Stomach smooth muscle (tissue), 2 donors: ENCODE data around the gene CARD11.

Experiments used
- H3K27ac ChIP-seq: one replicate; pipeline ENCODE4 v1.7.0; 2013; ENCODE audit warnings: mild to moderate bottlenecking, low read length, inconsistent platforms
- H3K27me3 ChIP-seq, 2 donors: one replicate each; pipeline ENCODE4 v1.7.0; 2013; ENCODE audit warnings: low read length in 2 of 2; ENCODE audit not compliant: insufficient read depth in 2 of 2, control insufficient read depth in 1 of 2
- H3K36me3 ChIP-seq, 2 donors: one replicate each; pipeline ENCODE4 v1.7.0; 2013; ENCODE audit warnings: low read length in 2 of 2; ENCODE audit not compliant: control insufficient read depth in 2 of 2, insufficient read depth in 2 of 2
- H3K4me1 ChIP-seq: one replicate; pipeline ENCODE4 v1.7.0; 2013; ENCODE audit warnings: low read length; ENCODE audit not compliant: control insufficient read depth, insufficient read depth
- H3K4me3 ChIP-seq, 2 donors: one replicate each; pipeline ENCODE4 v1.7.0; 2013; ENCODE audit warnings: low read length in 2 of 2
- H3K9ac ChIP-seq, 2 donors: one replicate each; pipeline ENCODE4 v1.7.0; 2013; ENCODE audit warnings: low read length in 2 of 2, mild to moderate bottlenecking in 1 of 2
- H3K9me3 ChIP-seq, 2 donors: one replicate each; pipeline ENCODE4 v1.7.0; 2013; ENCODE audit warnings: low read length in 2 of 2; ENCODE audit not compliant: control insufficient read depth in 2 of 2
- donor health status: healthy.
- donor health status: Pancreatic carcinoma.

The CARD11 gene

DNA sequence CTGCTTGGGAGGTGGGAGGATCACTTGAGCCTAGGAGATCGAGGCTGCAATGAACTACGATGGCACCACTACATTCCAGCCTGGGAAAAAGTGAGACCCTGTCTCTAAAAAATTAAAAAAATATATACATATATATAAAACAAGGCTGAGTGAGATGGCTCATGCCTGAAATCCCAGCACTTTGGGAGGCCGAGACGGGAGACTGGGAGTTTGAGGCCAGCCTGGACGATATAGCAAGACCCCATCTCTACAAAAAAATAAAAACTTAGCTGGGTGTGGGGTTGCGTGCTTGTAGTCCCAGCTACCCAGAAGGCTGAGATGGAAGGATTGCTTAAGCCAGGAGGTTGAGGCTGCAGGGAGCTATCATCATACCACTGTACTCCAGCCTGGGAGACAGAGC is 87.6 kb downstream of the CARD11 start:
- Histone ChIP-seq H3K4me3 (no peak overlapping the region), H3K27ac (no peak overlapping the region), H3K9ac (no peak overlapping the region), H3K4me1 (no peaks in the 10 kb centered on the region), H3K36me3 (no peaks in the 10 kb centered on the region), H3K9me3 (no peaks in the 10 kb centered on the region), H3K27me3 (no peaks in the 10 kb centered on the region)

DNA sequence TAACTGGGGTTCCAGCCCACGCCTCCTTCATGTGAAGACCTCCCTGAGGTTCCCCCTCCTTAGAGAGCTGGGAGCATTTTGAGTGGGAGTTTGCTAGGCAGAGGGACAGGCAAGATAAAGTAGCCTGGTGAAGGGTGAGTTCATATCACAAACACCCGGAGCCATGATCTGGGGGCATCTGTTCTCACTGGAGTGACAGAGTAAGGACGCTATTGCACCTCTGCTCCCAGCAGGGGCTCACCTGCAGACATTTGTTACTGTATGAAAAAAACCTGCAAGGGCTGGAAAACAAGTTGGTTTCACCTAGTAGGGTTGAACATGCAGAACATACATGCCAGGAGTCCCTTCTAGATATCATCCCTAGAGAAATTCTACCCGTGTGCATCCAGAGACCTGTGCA is 88.4 kb downstream of the CARD11 start:
- no peaks in the 10 kb centered on the region for H3K4me1 ChIP-seq
- H3K9ac ChIP-seq, result no peak overlapping the region
- H3K27ac ChIP-seq, result no peak overlapping the region

DNA sequence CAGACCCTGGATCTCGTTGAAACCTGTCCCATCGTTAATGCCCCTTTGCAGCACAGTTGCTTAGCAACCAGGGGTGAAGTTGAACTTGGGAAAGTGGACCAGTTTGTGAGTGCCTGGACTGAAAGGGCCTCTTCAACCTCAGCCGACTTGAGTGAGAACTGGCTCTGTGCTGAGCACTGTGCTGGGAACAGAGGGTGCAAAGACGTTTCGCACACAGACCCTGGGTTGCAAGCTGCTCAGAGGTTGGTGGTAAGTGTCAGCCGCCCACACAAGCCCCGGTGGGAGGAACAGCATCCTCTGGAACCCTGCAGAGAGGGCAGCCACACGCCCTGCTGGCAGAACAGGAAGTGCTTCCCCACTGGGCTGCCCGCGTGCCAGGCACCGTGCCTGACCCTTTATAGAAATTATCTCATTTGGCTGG is 89.2 kb downstream of the CARD11 start:
- no peaks in the 10 kb centered on the region for H3K27me3 ChIP-seq
- H3K9ac ChIP-seq, result no peak overlapping the region
- H3K27ac ChIP-seq, result no peak overlapping the region
- no peaks in the 10 kb centered on the region for H3K4me1 ChIP-seq
- no peaks in the 10 kb centered on the region for H3K36me3 ChIP-seq
- H3K4me3 ChIP-seq, result no peak overlapping the region
- H3K9me3 ChIP-seq, result no peaks in the 10 kb centered on the region

More for the DNA sequence above, 88.4 kb downstream of the CARD11 start:
- Histone ChIP-seq H3K4me3 (no peak overlapping the region), H3K27me3 (no peaks in the 10 kb centered on the region), H3K9me3 (no peaks in the 10 kb centered on the region), H3K36me3 (no peaks in the 10 kb centered on the region)

DNA sequence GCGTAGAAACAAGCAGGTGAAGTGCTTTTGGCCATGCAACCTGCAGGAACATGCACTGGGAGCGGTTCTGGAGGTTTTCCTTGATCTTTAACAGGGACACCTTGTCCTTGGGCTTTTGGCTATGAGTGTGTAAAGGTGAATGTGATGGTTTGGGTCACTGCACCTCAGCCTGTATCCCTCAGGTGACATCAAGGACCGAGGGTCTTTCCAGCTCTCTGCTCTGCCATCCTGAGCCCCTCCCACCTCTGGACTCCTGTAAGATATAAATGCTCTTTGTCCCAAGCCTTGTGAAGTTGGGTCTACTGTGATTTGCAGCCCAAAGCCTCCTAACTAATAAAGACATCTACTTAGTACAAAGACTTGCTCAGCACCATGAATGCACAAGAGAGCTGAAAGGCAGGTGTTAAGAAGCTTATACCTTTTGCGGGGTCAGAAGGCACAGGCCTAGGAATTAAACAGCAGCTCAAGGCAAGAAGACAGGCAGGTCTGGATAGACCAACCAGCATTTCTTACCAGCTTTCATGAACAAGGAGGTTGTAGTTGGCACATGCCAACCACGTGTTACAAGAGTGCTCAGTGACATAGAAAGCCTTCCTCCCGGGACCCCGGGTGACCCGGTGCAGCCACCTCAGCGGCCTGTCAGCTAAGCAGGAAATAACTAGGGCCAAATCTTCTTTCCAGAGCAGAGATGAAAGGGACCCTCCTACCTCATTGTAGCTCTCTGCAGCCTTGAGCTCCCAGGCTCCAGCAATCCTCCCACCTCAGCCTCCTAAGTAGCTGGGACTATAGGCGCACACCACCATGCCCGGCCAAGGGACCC is 89.9 kb downstream of the CARD11 start:
- Histone ChIP-seq H3K9ac (no peak overlapping the region), H3K27me3 (no peaks in the 10 kb centered on the region), H3K27ac (no peak overlapping the region), H3K4me3 (no peak overlapping the region), H3K36me3 (no peaks in the 10 kb centered on the region), H3K9me3 (no peaks in the 10 kb centered on the region), H3K4me1 (no peaks in the 10 kb centered on the region)

DNA sequence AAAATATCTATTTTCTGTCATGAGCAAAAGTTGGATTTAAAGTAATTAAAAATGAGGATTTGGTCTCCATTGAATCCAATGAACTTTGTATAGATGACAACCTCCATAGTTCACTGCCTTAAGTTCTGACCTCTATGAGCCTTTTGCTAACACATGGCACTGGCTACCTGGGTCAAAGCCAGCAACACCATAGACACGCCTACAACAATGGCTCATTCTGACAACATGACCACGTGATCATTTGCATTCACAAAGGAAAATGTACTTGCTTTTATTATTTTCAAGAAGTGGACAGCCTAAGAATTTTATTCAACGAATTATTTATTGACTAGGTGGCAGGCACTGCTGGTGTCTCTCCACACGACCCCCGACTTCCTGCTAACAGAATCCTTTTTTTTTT is 90.6 kb downstream of the CARD11 start:
- no peak overlapping the region for H3K27ac ChIP-seq
- H3K4me1 ChIP-seq, result no peaks in the 10 kb centered on the region
- no peaks in the 10 kb centered on the region for H3K9me3 ChIP-seq
- H3K9ac ChIP-seq, result no peak overlapping the region
- no peaks in the 10 kb centered on the region for H3K27me3 ChIP-seq
- no peak overlapping the region for H3K4me3 ChIP-seq
- H3K36me3 ChIP-seq, result no peaks in the 10 kb centered on the region

DNA sequence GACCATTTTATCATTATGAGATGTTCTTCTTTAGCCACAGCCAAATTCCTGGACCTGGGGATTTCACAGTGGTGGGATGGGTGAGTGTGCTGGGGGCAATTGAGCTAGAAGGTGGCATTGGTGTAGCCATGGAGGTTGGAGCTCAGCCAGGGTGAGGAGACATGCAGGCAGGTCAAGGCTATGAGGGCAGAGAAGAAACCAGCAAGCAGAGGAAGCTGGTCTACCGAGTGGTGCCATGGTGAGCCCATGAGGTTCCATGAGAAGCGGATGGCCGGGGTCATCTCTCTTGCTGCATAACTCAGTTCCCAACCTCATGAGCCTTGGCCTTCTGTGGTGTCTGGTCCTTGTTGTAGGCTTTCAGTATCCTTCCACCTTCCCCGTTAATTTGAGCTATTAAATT is 91.4 kb downstream of the CARD11 start:
- Histone ChIP-seq H3K4me3 (no peak overlapping the region), H3K9me3 (no peaks in the 10 kb centered on the region), H3K27ac (no peak overlapping the region), H3K4me1 (no peaks in the 10 kb centered on the region), H3K9ac (no peak overlapping the region), H3K36me3 (no peaks in the 10 kb centered on the region), H3K27me3 (no peaks in the 10 kb centered on the region)

DNA sequence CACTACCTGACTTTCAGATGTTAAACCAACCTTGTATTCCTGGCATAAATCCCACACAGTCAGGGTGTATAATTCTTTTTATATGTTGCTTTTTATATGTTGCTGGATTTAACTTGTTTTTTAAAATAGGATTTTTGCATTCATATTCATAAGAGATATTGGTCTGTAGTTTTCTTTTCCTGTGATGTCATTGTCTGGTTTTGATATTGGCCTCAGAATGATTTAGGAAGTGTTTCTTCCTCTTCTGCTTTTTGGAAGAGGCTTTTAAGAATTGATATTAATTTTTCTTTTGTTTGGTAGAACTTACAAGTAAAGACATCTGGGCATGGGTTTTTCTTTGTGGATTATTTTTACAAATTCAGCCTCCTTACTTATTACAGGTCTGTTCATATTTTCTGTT is 93.1 kb downstream of the CARD11 start:
- H3K27ac ChIP-seq, result no peak overlapping the region
- H3K27me3 ChIP-seq, result no peaks in the 10 kb centered on the region
- H3K4me3 ChIP-seq, result no peak overlapping the region
- H3K4me1 ChIP-seq, result no peaks in the 10 kb centered on the region
- H3K36me3 ChIP-seq, result no peaks in the 10 kb centered on the region
- H3K9ac ChIP-seq, result no peak overlapping the region
- no peaks in the 10 kb centered on the region for H3K9me3 ChIP-seq

DNA sequence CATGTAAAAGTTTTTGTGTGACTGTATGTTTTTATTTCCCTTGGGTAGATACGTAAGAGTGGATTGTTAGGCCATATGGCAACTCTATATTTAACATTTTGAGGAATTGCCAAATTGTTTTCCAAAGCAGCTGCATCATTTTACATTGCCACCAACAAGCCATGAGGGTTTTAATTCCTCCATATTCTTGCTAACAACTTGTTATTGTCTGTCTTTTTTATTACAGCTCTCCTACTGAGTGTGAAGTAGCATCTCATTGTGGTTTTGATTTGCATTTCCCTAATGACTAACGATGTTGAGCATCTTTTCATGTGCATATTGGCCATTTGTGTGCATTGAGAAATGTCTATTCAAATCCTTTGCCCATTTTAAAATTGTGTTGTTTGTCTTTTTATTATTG is 94.9 kb downstream of the CARD11 start:
- H3K9ac ChIP-seq, result no peak overlapping the region
- no peaks in the 10 kb centered on the region for H3K36me3 ChIP-seq
- H3K4me3 ChIP-seq, result no peak overlapping the region
- no peaks in the 10 kb centered on the region for H3K27me3 ChIP-seq
- H3K4me1 ChIP-seq, result no peaks in the 10 kb centered on the region
- peaks cover 0 to 5% of the 10 kb centered on the region in 2 donors for H3K9me3 ChIP-seq
- no peak overlapping the region for H3K27ac ChIP-seq

DNA sequence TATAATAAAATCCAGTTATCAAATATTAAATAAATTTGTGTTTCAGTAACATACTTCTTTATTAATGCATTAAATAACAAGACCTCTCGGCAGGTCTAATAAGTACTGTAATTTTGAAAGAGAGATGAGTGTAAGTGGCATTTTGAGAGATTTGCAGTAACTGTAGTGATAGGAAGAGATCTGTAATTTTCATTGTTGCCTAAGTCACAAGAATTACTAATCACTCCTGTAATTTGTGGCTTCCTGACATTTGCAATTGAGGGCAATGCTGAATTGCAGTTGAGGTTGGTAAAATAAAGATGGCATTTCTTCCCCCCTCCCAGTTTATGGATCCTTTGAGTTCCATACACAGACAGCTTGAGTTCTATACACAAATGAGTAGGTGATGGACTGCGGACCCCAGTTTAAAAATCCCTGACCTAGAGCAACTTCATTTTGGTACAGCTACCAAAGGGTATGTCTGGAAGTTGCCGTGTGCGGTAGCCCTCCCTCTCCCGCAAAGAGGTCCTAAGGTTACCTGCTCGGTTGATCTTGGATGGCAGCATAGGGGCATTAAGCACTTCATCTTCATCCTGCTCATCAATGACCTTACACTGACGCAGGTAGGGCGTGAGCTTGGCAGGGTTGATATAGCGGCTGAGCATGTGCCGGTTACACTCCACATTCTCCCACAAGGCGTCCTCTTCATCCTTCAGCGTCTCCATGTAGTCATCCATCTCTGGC is 96.4 kb downstream of the CARD11 start:
- H3K9ac ChIP-seq, result no peak overlapping the region
- peaks cover 0 to 3% of the 10 kb centered on the region in 2 donors for H3K27me3 ChIP-seq
- no peak overlapping the region for H3K4me3 ChIP-seq
- H3K27ac ChIP-seq, result no peak overlapping the region
- peaks cover 0 to 6% of the 10 kb centered on the region in 2 donors for H3K9me3 ChIP-seq
- no peaks in the 10 kb centered on the region for H3K4me1 ChIP-seq
- no peaks in the 10 kb centered on the region for H3K36me3 ChIP-seq

DNA sequence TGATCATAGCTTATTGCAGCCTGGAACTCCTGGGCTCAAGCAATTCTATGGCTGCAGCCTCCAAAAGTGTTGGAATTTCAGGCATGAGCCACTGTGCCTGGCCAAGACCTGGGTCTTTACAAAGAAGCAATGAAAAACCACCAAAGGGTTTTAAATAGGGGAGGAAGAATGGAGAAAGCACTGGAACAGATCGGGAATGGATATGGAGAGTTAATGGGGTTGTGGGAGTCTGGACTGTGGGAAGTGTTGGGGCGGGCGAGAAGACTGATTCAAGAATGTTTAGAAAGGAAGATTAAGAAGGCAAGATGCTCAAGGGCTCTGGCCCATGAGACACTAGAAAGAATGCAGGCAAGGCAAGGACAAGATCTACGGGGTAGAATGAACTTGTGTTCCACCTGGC is 98.5 kb downstream of the CARD11 start:
- peaks cover 3 to 6% of the 10 kb centered on the region in 2 donors for H3K9me3 ChIP-seq
- H3K4me1 ChIP-seq, result no peaks in the 10 kb centered on the region
- H3K27ac ChIP-seq, result no peak overlapping the region
- no peak overlapping the region for H3K9ac ChIP-seq
- no peaks in the 10 kb centered on the region for H3K36me3 ChIP-seq
- H3K4me3 ChIP-seq, result no peak overlapping the region
- peaks cover 5% of the 10 kb centered on the region in 2 donors for H3K27me3 ChIP-seq

DNA sequence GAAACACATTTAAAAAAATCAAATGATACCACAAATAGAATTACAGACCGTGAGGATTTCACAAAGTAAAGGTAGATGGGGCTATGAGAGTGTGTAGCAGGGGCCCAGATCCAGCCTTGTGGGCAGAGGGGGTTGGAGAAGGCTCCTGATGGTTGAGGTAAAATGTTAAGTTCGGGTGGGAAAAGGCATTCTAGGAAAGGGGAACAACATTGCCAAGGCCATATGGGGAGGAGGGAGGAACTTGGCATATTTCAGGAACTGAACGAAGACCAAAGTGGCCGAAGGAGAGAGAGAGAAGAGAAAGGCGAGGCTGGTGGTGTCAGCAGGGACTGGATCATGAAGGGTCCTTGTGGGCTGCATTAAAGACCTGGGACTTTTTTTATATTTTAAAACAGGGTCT is 98.9 kb downstream of the CARD11 start:
- Histone ChIP-seq H3K4me1 (no peaks in the 10 kb centered on the region), H3K9me3 (peaks cover 3 to 6% of the 10 kb centered on the region in 2 donors), H3K36me3 (no peaks in the 10 kb centered on the region), H3K4me3 (no peak overlapping the region), H3K27me3 (peaks cover 5% of the 10 kb centered on the region in 2 donors), H3K9ac (no peak overlapping the region), H3K27ac (no peak overlapping the region)
